Keratinocyte (primary cell): ENCODE results near the gene LRIG3. TPM values are rescaled to one million over a fixed set of nuclear protein-coding genes. Genes with fewer than 3 reads are reported as not detected.

ENCODE experiments used
- DNase-seq: peaks from one replicate; pipeline ENCODE4 v3.0.0-alpha.2; 2011; ENCODE audit warnings: low read depth, missing footprints, low spot score
- FAIRE-seq: peaks from 2 replicates; lab custom pipeline; 2011; peaks lifted over from hg19 to GRCh38; lab: Jason Lieb, UNC
- H2AFZ ChIP-seq: 2 replicates; pipeline ENCODE4 v1.6.0; 2012; ENCODE audit warnings: low read length, control low read depth, inconsistent platforms; ENCODE audit not compliant: control insufficient read depth
- H3K27ac ChIP-seq: 2 replicates; pipeline ENCODE4 v1.5.1; 2011; ENCODE audit warnings: low read length; ENCODE audit not compliant: control insufficient read depth, insufficient read depth
- H3K27me3 ChIP-seq: 3 replicates; pipeline ENCODE4 v1.6.0; 2011; ENCODE audit warnings: low read length; ENCODE audit not compliant: control insufficient read depth, insufficient read depth; ENCODE audit errors: extremely low read depth
- H3K36me3 ChIP-seq, 2 experiments: 2 replicates in 1 of 2; 3 replicates in 1 of 2; pipeline ENCODE4 v1.5.1; 2011; ENCODE audit warnings: low read length in 2 of 2, mild to moderate bottlenecking in 1 of 2; ENCODE audit not compliant: control insufficient read depth in 2 of 2, insufficient read depth in 2 of 2; ENCODE audit errors: extremely low read depth in 1 of 2
- H3K4me1 ChIP-seq: 3 replicates; pipeline ENCODE4 v1.5.1; 2011; ENCODE audit warnings: low read length; ENCODE audit not compliant: control insufficient read depth, insufficient read depth; ENCODE audit errors: extremely low read depth
- H3K4me2 ChIP-seq: 3 replicates; pipeline ENCODE4 v1.6.0; 2011; ENCODE audit warnings: low read depth, low read length; ENCODE audit not compliant: control insufficient read depth, insufficient read depth; ENCODE audit errors: extremely low read depth
- H3K4me3 ChIP-seq, 3 experiments: fragments of 200-600 bp in 1 of 3; sonication (generic) in 1 of 3; 2 replicates in 2 of 3; 3 replicates in 1 of 3; pipeline ENCODE4 v1.5.1; 2011 to 2016; ENCODE audit warnings: low read length in 3 of 3, mild to moderate bottlenecking in 3 of 3, control low read depth in 2 of 3, inconsistent platforms in 1 of 3, low read depth in 1 of 3, mixed read lengths in 1 of 3, mixed run types in 1 of 3, moderate library complexity in 1 of 3; ENCODE audit not compliant: control insufficient read depth in 2 of 3, insufficient read depth in 2 of 3; ENCODE audit errors: extremely low read depth in 1 of 3
- H3K79me2 ChIP-seq: 2 replicates; pipeline ENCODE4 v1.6.0; 2012; ENCODE audit warnings: low read length; ENCODE audit not compliant: control insufficient read depth, insufficient read depth
- H3K9ac ChIP-seq: 3 replicates; pipeline ENCODE4 v1.6.0; 2011; ENCODE audit warnings: low read length; ENCODE audit not compliant: control insufficient read depth, insufficient read depth; ENCODE audit errors: extremely low read depth
- H3K9me1 ChIP-seq: 3 replicates; pipeline ENCODE4 v1.6.0; 2011; ENCODE audit warnings: low read length; ENCODE audit not compliant: control insufficient read depth, insufficient read depth; ENCODE audit errors: extremely low read depth
- H3K9me3 ChIP-seq: 2 replicates; pipeline ENCODE4 v1.5.1; 2012; ENCODE audit warnings: low read depth, low read length; ENCODE audit not compliant: control insufficient read depth
- H4K20me1 ChIP-seq: 3 replicates; pipeline ENCODE4 v1.6.0; 2011; ENCODE audit warnings: low read length; ENCODE audit not compliant: control insufficient read depth, insufficient read depth; ENCODE audit errors: extremely low read depth
- CTCF ChIP-seq, 3 experiments: IDR thresholded peaks in 1 of 3; conservative IDR thresholded peaks in 1 of 3; optimal IDR thresholded peaks in 1 of 3; 2 replicates in 2 of 3; 3 replicates in 1 of 3; pipeline versions ENCODE3 to v1.5.1; 2011; ENCODE audit warnings: low read length in 3 of 3, mild to moderate bottlenecking in 3 of 3, moderate library complexity in 2 of 3, control low read depth in 1 of 3, inconsistent platforms in 1 of 3; ENCODE audit not compliant: insufficient read depth in 2 of 3; ENCODE audit errors: extremely low read depth in 1 of 3
- EZH2 ChIP-seq: IDR thresholded peaks from one replicate; pipeline ENCODE4 v1.6.1; 2012; ENCODE audit warnings: inconsistent platforms, mild to moderate bottlenecking, low read length, moderate library complexity
- dilution Hi-C: fragments of 300-500 bp; cut with MboI; formaldehyde crosslinking; loops from one replicate; pipeline ENCODE4 v1.7.0; 2020; ENCODE audit warnings: low sequenced_read_pairs; ENCODE audit not compliant: extremely low pct_ligation_motif_present
- polyA plus RNA-seq, 5 experiments: library from polyadenylated mRNA; depleted of rRNA in 3 of 5; stranded (reverse) in 3 of 5; stranded (forward) in 1 of 5; unstranded in 1 of 5; fragments of >200 nt; gene quantifications; 1 replicate in 1 of 5; 2 replicates in 3 of 5; 3 replicates in 1 of 5; pipeline versions ENCODE4 v1.2.1 to v1.2.3, GENCODE V29; 2011 to 2012; ENCODE audit warnings: missing spikeins in 2 of 5, low read depth in 1 of 5, low replicate concordance in 1 of 5

LRIG3 gene
- polyA plus RNA-seq, 1 donor (not counting 4 experiments of a cell fraction or from before 2014, with no cell fraction given): 30.9 TPM

- Histone ChIP-seq H3K27ac (no peak overlapping the region), H3K4me3 (no peak overlapping the region), H3K9ac (no peak overlapping the region), H3K27me3 (no peaks in the 10 kb centered on the region), H3K79me2 (no peaks in the 10 kb centered on the region), H3K9me1 (no peaks in the 10 kb centered on the region), H3K4me1 (no peaks in the 10 kb centered on the region), H3K9me3 (no peaks in the 10 kb centered on the region), H3K4me2 (no peak overlapping the region), H4K20me1 (no peaks in the 10 kb centered on the region), H3K36me3 (no peaks in the 10 kb centered on the region), H2AFZ (no peak overlapping the region)
- TF ChIP-seq EZH2: no peak
- TF ChIP-seq CTCF (optimal IDR thresholded peaks at IDR 0.05 in 1 of 3, IDR thresholded peaks at IDR 0.05 in 1 of 3, conservative IDR thresholded peaks at IDR 0.05 in 1 of 3; ENCODE audit: extremely low read depth in 1 of 3, insufficient read depth in 2 of 3, low read length in 3 of 3): no peak
- dilution Hi-C loops: no loop called here
- DNase-seq (no peak), FAIRE-seq (no peak)
Measured at GRCh38 chr12:58955849-58956248, 35.5 kb upstream of the LRIG3 start.

DNA sequence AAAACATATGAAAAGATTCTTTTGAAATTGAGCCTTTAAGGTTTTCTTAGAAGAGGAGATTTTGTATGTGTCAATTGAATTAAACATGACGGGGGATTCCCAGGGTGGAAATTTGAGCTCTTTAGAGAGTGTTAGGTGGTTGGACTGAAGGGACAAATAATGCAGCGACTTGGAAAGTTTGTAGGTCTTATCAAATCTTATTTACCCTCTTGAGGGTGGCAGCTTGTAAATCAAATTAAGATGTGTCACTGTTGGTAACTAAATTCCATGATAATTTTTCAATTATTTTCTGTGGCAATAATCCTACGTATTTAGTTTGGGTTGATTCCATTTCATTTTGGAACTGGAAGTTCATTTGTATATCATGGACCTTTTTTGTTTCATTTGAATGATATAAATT, 33.7 kb upstream of the LRIG3 start:
- H2AFZ ChIP-seq: no peak overlapping the region
- H3K9me1 ChIP-seq: no peaks in the 10 kb centered on the region
- H3K9me3 ChIP-seq: no peaks in the 10 kb centered on the region
- no peak overlapping the region for H3K9ac ChIP-seq
- FAIRE-seq (no peak), DNase-seq (no peak)
- no peaks in the 10 kb centered on the region for H4K20me1 ChIP-seq
- TF ChIP-seq CTCF (optimal IDR thresholded peaks at IDR 0.05 in 1 of 3, IDR thresholded peaks at IDR 0.05 in 1 of 3, conservative IDR thresholded peaks at IDR 0.05 in 1 of 3; ENCODE audit: extremely low read depth in 1 of 3, insufficient read depth in 2 of 3, low read length in 3 of 3) (no peak), EZH2 (no peak)
- no peaks in the 10 kb centered on the region for H3K4me1 ChIP-seq
- H3K36me3 ChIP-seq: no peaks in the 10 kb centered on the region
- no peak overlapping the region for H3K4me3 ChIP-seq
- H3K27ac ChIP-seq: no peak overlapping the region
- no peaks in the 10 kb centered on the region for H3K79me2 ChIP-seq
- dilution Hi-C loops: no loop called here
- H3K27me3 ChIP-seq: no peaks in the 10 kb centered on the region
- no peak overlapping the region for H3K4me2 ChIP-seq
